GM23338 (cell line): ENCODE data around the gene TCEAL9. TPM values are rescaled to one million over a fixed set of nuclear protein-coding genes. Genes with fewer than 3 reads are reported as not detected.

Experiments
- CTCF ChIP-seq, 2 experiments: fragments of 200-600 bp in 1 of 2; sonication (generic) in 1 of 2; conservative IDR thresholded peaks; 2 replicates each; pipeline versions ENCODE4 v1.5.1 to v1.6.1; 2016 to 2017; ENCODE audit warnings: antibody characterized with exemption in 2 of 2, low read depth in 2 of 2, mild to moderate bottlenecking in 2 of 2, moderate library complexity in 1 of 2
- ETS1 ChIP-seq: IDR thresholded peaks from 2 replicates; pipeline ENCODE4 v1.6.1; 2016; ENCODE audit warnings: antibody characterized with exemption
- EZH2phosphoT487 ChIP-seq: fragments of 200-600 bp; sonication (generic); IDR thresholded peaks from one replicate; pipeline ENCODE4 v1.8.1; 2018; ENCODE audit warnings: antibody characterized with exemption; ENCODE audit not compliant: unreplicated experiment
- JUNB ChIP-seq: IDR thresholded peaks from one replicate; pipeline ENCODE4 v1.6.1; 2016; ENCODE audit warnings: antibody characterized with exemption; ENCODE audit not compliant: unreplicated experiment
- NANOG ChIP-seq: IDR thresholded peaks from 2 replicates; pipeline ENCODE4 v1.6.1; 2016; ENCODE audit warnings: antibody characterized with exemption, borderline replicate concordance
- POLR2AphosphoS5 ChIP-seq: IDR thresholded peaks from 2 replicates; pipeline ENCODE4 v1.6.1; 2016; ENCODE audit warnings: antibody characterized with exemption, low read depth
- STAT1 ChIP-seq: IDR thresholded peaks from one replicate; pipeline ENCODE4 v1.6.1; 2016; ENCODE audit warnings: antibody characterized with exemption; ENCODE audit not compliant: unreplicated experiment
- ZNF114 ChIP-seq: fragments of 250-450 bp; sonication (Bioruptor Pico); IDR thresholded peaks from 2 replicates; pipeline ENCODE4 v1.5.0; 2020; ENCODE audit warnings: mild to moderate bottlenecking, moderate library complexity
- ZNF331 ChIP-seq: fragments of 250-450 bp; sonication (Bioruptor Pico); IDR thresholded peaks from 2 replicates; pipeline ENCODE4 v1.5.0; 2020; ENCODE audit warnings: low read depth, mild to moderate bottlenecking, moderate library complexity
- ZNF462 ChIP-seq: fragments of 250-450 bp; sonication (Bioruptor Pico); IDR thresholded peaks from 2 replicates; pipeline ENCODE4 v1.5.0; 2020; ENCODE audit warnings: mild to moderate bottlenecking, moderate library complexity
- polyA plus RNA-seq: library from polyadenylated mRNA; unstranded; fragments of >200 nt; fragmentation: Nextera tagmentation; extraction: Ambion mirVana; gene quantifications from 2 replicates; pipeline ENCODE4 v1.2.1, GENCODE V29; 2016
- total RNA-seq: library from RNA; depleted of rRNA; stranded (reverse); fragments of >200 nt; shearing (Covaris generic); gene quantifications from 2 replicates; pipeline ENCODE4 v1.2.3, GENCODE V29; 2014
- TF ChIP-seq, protein P1 (sequence below): IDR thresholded peaks from one replicate; pipeline ENCODE4 v1.6.1; 2018; ENCODE audit warnings: antibody characterized with exemption; ENCODE audit not compliant: unreplicated experiment

TCEAL9 gene
- total and polyA plus RNA-seq, 2 experiments from 2014 or later: 37.1 to 184 TPM

- TF ChIP-seq ZNF462 (no peak), STAT1 (no peak), ETS1 (no peak), ZNF114 (no peak), NANOG (no peak), CTCF (conservative IDR thresholded peaks at IDR 0.05; ENCODE audit: low read depth in 2 of 2) (no peak), EZH2phosphoT487 (no peak), JUNB (no peak), POLR2AphosphoS5 (no peak), ZNF331 (CRISPR knock-in tag) (no peak)
- TF ChIP-seq, protein P1, sequence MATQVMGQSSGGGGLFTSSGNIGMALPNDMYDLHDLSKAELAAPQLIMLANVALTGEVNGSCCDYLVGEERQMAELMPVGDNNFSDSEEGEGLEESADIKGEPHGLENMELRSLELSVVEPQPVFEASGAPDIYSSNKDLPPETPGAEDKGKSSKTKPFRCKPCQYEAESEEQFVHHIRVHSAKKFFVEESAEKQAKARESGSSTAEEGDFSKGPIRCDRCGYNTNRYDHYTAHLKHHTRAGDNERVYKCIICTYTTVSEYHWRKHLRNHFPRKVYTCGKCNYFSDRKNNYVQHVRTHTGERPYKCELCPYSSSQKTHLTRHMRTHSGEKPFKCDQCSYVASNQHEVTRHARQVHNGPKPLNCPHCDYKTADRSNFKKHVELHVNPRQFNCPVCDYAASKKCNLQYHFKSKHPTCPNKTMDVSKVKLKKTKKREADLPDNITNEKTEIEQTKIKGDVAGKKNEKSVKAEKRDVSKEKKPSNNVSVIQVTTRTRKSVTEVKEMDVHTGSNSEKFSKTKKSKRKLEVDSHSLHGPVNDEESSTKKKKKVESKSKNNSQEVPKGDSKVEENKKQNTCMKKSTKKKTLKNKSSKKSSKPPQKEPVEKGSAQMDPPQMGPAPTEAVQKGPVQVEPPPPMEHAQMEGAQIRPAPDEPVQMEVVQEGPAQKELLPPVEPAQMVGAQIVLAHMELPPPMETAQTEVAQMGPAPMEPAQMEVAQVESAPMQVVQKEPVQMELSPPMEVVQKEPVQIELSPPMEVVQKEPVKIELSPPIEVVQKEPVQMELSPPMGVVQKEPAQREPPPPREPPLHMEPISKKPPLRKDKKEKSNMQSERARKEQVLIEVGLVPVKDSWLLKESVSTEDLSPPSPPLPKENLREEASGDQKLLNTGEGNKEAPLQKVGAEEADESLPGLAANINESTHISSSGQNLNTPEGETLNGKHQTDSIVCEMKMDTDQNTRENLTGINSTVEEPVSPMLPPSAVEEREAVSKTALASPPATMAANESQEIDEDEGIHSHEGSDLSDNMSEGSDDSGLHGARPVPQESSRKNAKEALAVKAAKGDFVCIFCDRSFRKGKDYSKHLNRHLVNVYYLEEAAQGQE: no peak
Observed at GRCh38 chrX:103406256-103406655, 50.0 kb downstream of the TCEAL9 start (continued).
